ENCODE results near the gene PRKN. TPM values are rescaled to one million over a fixed set of nuclear protein-coding genes. Genes with fewer than 3 reads are reported as not detected.

The PRKN gene
- total and polyA plus RNA-seq, 2 donors (not counting 3 experiments of a cell fraction or from before 2014, with no cell fraction given), result 0.06 TPM; not detected in 1

DNA sequence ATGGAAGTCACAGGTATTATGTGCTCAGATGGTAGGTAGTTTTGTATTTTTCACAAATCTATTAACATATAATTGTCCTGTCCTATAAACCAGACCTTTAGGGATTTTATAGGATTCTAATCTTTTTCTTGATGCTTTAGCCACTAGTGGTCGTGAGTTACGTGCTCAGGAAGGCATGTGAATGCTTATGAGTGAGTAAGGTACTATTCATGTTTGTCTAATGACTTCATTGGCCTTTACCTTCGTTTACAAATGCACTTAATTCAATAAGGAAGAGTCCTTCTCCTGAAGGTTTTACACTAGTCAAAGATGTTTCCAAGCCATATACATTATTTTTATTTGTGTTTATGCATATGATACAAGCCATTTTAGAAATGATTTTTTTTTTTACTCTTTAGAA, 23.2 kb upstream of the PRKN start:
- Histone ChIP-seq H3K9ac (replicated peaks; ENCODE audit: extremely low read depth, insufficient read depth, low read length) (no peak overlapping the region), H3K36me3 (ENCODE audit: control insufficient read depth in 2 of 2, extremely low read depth in 1 of 2, insufficient read depth in 2 of 2, low read length in 2 of 2) (no peaks in the 10 kb centered on the region), H2AFZ (ENCODE audit: low read depth, low read length) (no peak overlapping the region), H3K79me2 (ENCODE audit: control insufficient read depth, insufficient read depth, low read length) (no peaks in the 10 kb centered on the region), H4K20me1 (replicated peaks; ENCODE audit: control insufficient read depth, extremely low read depth, insufficient read depth, low read length) (no peaks in the 10 kb centered on the region), H3K27ac (ENCODE audit: insufficient read depth, low read depth, low read length) (no peak overlapping the region), H3K27me3 (ENCODE audit: control insufficient read depth in 2 of 2, insufficient read depth in 2 of 2, low read length in 2 of 2) (no peaks in the 10 kb centered on the region), H3K4me1 (ENCODE audit: control insufficient read depth, extremely low read depth, insufficient read depth, low read length) (no peaks in the 10 kb centered on the region), H3K9me3 (replicated peaks; ENCODE audit: control insufficient read depth, insufficient read depth, low read length) (no peaks in the 10 kb centered on the region), H3K4me3 (replicated peaks in 1 of 3; ENCODE audit: insufficient read depth in 1 of 3, low read depth in 1 of 3, low read length in 3 of 3) (no peak overlapping the region), H3K4me2 (ENCODE audit: insufficient read depth, low read length) (no peak overlapping the region), H3K9me1 (replicated peaks; ENCODE audit: control insufficient read depth, extremely low read depth, insufficient read depth, low read length) (no peaks in the 10 kb centered on the region)
- no peak for FAIRE-seq
- ChIA-PET POLR2A (no interaction called here), CTCF (no interaction called here)
- TF ChIP-seq POLR2A (IDR thresholded peaks at IDR 0.05; ENCODE audit: low read depth, low read length) (no peak), MYC (IDR thresholded peaks at IDR 0.05; ENCODE audit: low read depth, low read length) (no peak), CTCF (IDR thresholded peaks at IDR 0.05; ENCODE audit: extremely low read depth in 1 of 2, insufficient read depth in 1 of 2, low read depth in 1 of 2, low read length in 2 of 2) (no peak), GATA2 (IDR thresholded peaks at IDR 0.05; ENCODE audit: insufficient read depth, insufficient read length, low read depth, low read length) (no peak), EZH2 (IDR thresholded peaks at IDR 0.05; ENCODE audit: borderline replicate concordance, low read depth, low read length, severe bottlenecking) (no peak), FOS (IDR thresholded peaks at IDR 0.05; ENCODE audit: borderline replicate concordance, insufficient read depth, low read length) (no peak), JUN (IDR thresholded peaks at IDR 0.05; ENCODE audit: borderline replicate concordance, insufficient read depth, insufficient read length, low read depth) (no peak), POLR2AphosphoS5 (IDR thresholded peaks at IDR 0.05; ENCODE audit: insufficient read depth, low read depth, low read length) (no peak)
- TF ChIP-seq, protein P1, sequence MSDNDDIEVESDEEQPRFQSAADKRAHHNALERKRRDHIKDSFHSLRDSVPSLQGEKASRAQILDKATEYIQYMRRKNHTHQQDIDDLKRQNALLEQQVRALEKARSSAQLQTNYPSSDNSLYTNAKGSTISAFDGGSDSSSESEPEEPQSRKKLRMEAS (IDR thresholded peaks at IDR 0.05; ENCODE audit: insufficient read depth, insufficient read length), result no peak
- no TSS peak for BruUV-seq (replicated peaks)
- intact Hi-C loops (cut with micrococcal nuclease) (no loop called here), dilution Hi-C loops (cut with MboI; ENCODE audit: extremely low pct_ligation_motif_present, low sequenced_read_pairs) (no loop called here)
- DNase-seq (ENCODE audit: low read depth, low spot score), result no peak

Measured in endothelial cell of umbilical vein (primary cell).